GM12801 (cell line): ENCODE results near the gene CNTNAP1.

Experiments used
- CTCF ChIP-seq: IDR thresholded peaks from one replicate; pipeline ENCODE4 v1.5.1; 2011; ENCODE audit warnings: control low read depth; ENCODE audit not compliant: insufficient read length; ENCODE audit errors: extremely low read depth

Gene CNTNAP1

GRCh38 chr17:42704490-42704836 lies 22.1 kb downstream of the CNTNAP1 start:
- TF ChIP-seq CTCF, result no peak

- TF ChIP-seq CTCF, result no peak
Observed at GRCh38 chr17:42704837-42705494, 22.6 kb downstream of the CNTNAP1 start.

GRCh38 chr17:42706732-42707131 lies 24.4 kb downstream of the CNTNAP1 start:
- TF ChIP-seq CTCF, result no peak

- TF ChIP-seq CTCF, result no peak
Observed at GRCh38 chr17:42708588-42708987, 26.3 kb downstream of the CNTNAP1 start.

GRCh38 chr17:42709561-42709960 lies 27.2 kb downstream of the CNTNAP1 start:
- no peak for TF ChIP-seq CTCF

GRCh38 chr17:42720996-42721583 lies 38.8 kb downstream of the CNTNAP1 start:
- no peak for TF ChIP-seq CTCF

- TF ChIP-seq CTCF, result no peak
Observed at GRCh38 chr17:42723636-42724035, 41.3 kb downstream of the CNTNAP1 start.
